Fibroblast of villous mesenchyme (primary cell): Measurements from ENCODE around the gene EYA4. TPM values are rescaled to one million over a fixed set of nuclear protein-coding genes. Genes with fewer than 3 reads are reported as not detected.
A peak's percentile ranks its signal among the peaks of the same experiment; 100 is the strongest.

Experiments used
- DNase-seq: peaks from one replicate; pipeline ENCODE4 v3.0.0-alpha.2; 2010; ENCODE audit warnings: low read depth
- H3K4me3 ChIP-seq: 2 replicates; pipeline ENCODE4 v1.5.1; 2011; ENCODE audit warnings: low read depth, mild to moderate bottlenecking, low read length
- CTCF ChIP-seq: IDR thresholded peaks from 2 replicates; pipeline ENCODE4 v1.5.1; 2012; ENCODE audit warnings: low read depth, mild to moderate bottlenecking, low read length; ENCODE audit not compliant: insufficient read depth
- total RNA-seq: library from RNA; depleted of rRNA; stranded (reverse); fragments of >200 nt; gene quantifications from 2 replicates; pipeline ENCODE4 v1.2.3, GENCODE V29; 2012

EYA4 gene
- total RNA-seq, 1 donor: under 0.01 TPM

DNA sequence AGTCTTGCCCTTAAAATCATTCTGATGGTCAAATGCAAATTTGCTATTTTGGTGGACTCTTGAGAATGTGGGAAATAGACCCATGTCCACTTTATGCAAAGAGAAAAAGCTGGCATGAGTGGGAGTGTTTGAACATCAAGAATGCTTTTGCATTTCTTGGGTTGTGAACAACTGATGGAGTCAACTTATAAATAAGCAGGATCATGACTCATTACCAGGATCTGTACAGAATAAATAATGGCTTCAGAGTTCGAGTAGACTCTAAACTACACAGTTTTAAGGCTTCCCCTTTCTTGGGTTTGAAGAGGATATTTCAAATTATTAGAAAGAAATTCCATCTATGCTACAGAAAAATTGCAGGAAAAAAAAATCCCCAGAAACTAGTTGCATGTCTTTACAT, 195.5 kb downstream of the EYA4 start:
- no peak for DNase-seq
- no peak for TF ChIP-seq CTCF

GRCh38 chr6:133441491-133441890, 200.3 kb downstream of the EYA4 start:
- no peak for DNase-seq
- no peak overlapping the region for H3K4me3 ChIP-seq
- TF ChIP-seq CTCF: no peak

More for the DNA sequence above, 195.5 kb downstream of the EYA4 start:
- H3K4me3 ChIP-seq: no peak overlapping the region

- no peak for TF ChIP-seq CTCF
- DNase-seq: no peak
Observed at GRCh38 chr6:133446789-133447188, 205.6 kb downstream of the EYA4 start.

DNA sequence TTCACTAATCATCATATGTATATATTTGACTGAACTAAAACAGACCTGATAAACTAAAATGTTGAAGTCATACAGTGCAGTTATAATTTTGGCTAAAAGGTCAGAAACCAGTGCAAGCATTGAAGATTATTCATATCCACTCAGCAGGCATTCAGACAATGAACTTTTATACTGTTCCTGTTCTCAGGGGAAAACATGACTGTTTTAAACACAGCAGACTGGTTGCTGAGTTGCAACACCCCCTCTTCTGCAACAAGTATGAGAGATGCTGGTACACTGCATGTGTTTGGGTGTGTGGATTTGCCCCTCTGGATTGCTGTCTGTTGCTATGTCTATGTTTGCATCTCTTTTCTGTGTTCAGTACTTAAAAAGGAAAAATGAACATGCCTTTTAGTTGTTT, 206.8 kb downstream of the EYA4 start:
- no peak for TF ChIP-seq CTCF
- DNase-seq: peak; percentile 0
- no peak overlapping the region for H3K4me3 ChIP-seq

More at GRCh38 chr6:133446789-133447188, 205.6 kb downstream of the EYA4 start:
- H3K4me3 ChIP-seq: no peak overlapping the region

- H3K4me3 ChIP-seq: no peak overlapping the region
- TF ChIP-seq CTCF: no peak
- DNase-seq: no peak
Observed at GRCh38 chr6:133456439-133456838, 215.3 kb downstream of the EYA4 start.

- no peak for TF ChIP-seq CTCF
- no peak for DNase-seq
Observed at GRCh38 chr6:133456944-133457343, 215.8 kb downstream of the EYA4 start.

GRCh38 chr6:133460101-133460500, 218.9 kb downstream of the EYA4 start:
- DNase-seq: no peak
- TF ChIP-seq CTCF: no peak
- H3K4me3 ChIP-seq: no peak overlapping the region

More at GRCh38 chr6:133456944-133457343, 215.8 kb downstream of the EYA4 start:
- no peak overlapping the region for H3K4me3 ChIP-seq
